Hepatocyte (in vitro differentiated cells): Measurements from ENCODE around the gene ARFRP1. TPM values are rescaled to one million over a fixed set of nuclear protein-coding genes. Genes with fewer than 3 reads are reported as not detected.

Experiments used
- polyA plus RNA-seq: library from polyadenylated mRNA; unstranded; fragments of >200 nt; fragmentation: Nextera tagmentation; extraction: Ambion mirVana; gene quantifications from 2 replicates; pipeline ENCODE4 v1.2.1, GENCODE V29; 2016
- small RNA-seq: library from RNA; depleted of rRNA; stranded (forward); fragments of <200 nt; gene quantifications from one replicate; pipeline ENCODE3, GENCODE V24; 2014
- total RNA-seq: library from RNA; depleted of rRNA; stranded (reverse); fragments of >200 nt; gene quantifications from 2 replicates; pipeline ENCODE4 v1.2.3, GENCODE V29; 2014

The ARFRP1 gene
- total and polyA plus RNA-seq, 2 experiments from 2014 or later, result 31.5 to 38.0 TPM

Small RNAs within 50 kb of the gene (small RNA-seq; reads per million reads assigned to genes)
- gene LIME1 (not detected), gene TNFRSF6B (not detected)

Other genes starting within 250 kb of the ARFRP1 start
- gene KCNQ2, start 235.3 kb downstream of the ARFRP1 start, total RNA-seq, result 2.9 and 3.5 TPM in 2 replicates
- 4.3 and 5.4 TPM in 2 replicates for gene KCNQ2, start 235.3 kb downstream of the ARFRP1 start, polyA plus RNA-seq
- 18.5 and 23.5 TPM in 2 replicates for gene EEF1A2, start 208.9 kb downstream of the ARFRP1 start, total RNA-seq
- 12.0 and 14.8 TPM in 2 replicates for gene EEF1A2, start 208.9 kb downstream of the ARFRP1 start, polyA plus RNA-seq
- gene PPDPF, start 187.2 kb downstream of the ARFRP1 start, total RNA-seq, result 47.6 and 55.1 TPM in 2 replicates
- 330 and 333 TPM in 2 replicates for gene PPDPF, start 187.2 kb downstream of the ARFRP1 start, polyA plus RNA-seq
- 0.52 and 1.1 TPM in 2 replicates for gene PTK6, start 170.6 kb downstream of the ARFRP1 start, total RNA-seq
- gene PTK6, start 170.6 kb downstream of the ARFRP1 start, polyA plus RNA-seq, result 0.06 and 0.27 TPM in 2 replicates
- gene SRMS, start 160.2 kb downstream of the ARFRP1 start, total RNA-seq, result not detected in 2 replicates
- gene SRMS, start 160.2 kb downstream of the ARFRP1 start, polyA plus RNA-seq, result not detected in 2 replicates
- gene FNDC11, start 153.8 kb downstream of the ARFRP1 start, total RNA-seq, result 0.57 and 0.76 TPM in 2 replicates
- 0.79 and 2.1 TPM in 2 replicates for gene FNDC11, start 153.8 kb downstream of the ARFRP1 start, polyA plus RNA-seq
- 14.8 and 17.0 TPM in 2 replicates for gene HELZ2, start 133.7 kb downstream of the ARFRP1 start, total RNA-seq
- 4.6 and 5.8 TPM in 2 replicates for gene HELZ2, start 133.7 kb downstream of the ARFRP1 start, polyA plus RNA-seq
- 10.0 and 10.7 TPM in 2 replicates for gene GMEB2, start 80.9 kb downstream of the ARFRP1 start, total RNA-seq
- gene GMEB2, start 80.9 kb downstream of the ARFRP1 start, polyA plus RNA-seq, result 8.7 and 10.9 TPM in 2 replicates
- gene STMN3, start 54.6 kb downstream of the ARFRP1 start, total RNA-seq, result 13.2 and 14.4 TPM in 2 replicates
- gene STMN3, start 54.6 kb downstream of the ARFRP1 start, polyA plus RNA-seq, result 17.3 and 18.2 TPM in 2 replicates
- 16.9 and 18.2 TPM in 2 replicates for gene RTEL1, start 49.7 kb downstream of the ARFRP1 start, total RNA-seq
- gene RTEL1, start 49.7 kb downstream of the ARFRP1 start, polyA plus RNA-seq, result 14.0 and 18.3 TPM in 2 replicates
- gene TNFRSF6B, start 11.3 kb downstream of the ARFRP1 start, total RNA-seq, result 0.97 and 3.3 TPM in 2 replicates
- gene TNFRSF6B, start 11.3 kb downstream of the ARFRP1 start, polyA plus RNA-seq, result 4.2 and 5.1 TPM in 2 replicates
- gene ZGPAT, start 63 bp upstream of the ARFRP1 start, total RNA-seq, result 18.6 and 21.5 TPM in 2 replicates
- 41.7 and 48.7 TPM in 2 replicates for gene ZGPAT, start 63 bp upstream of the ARFRP1 start, polyA plus RNA-seq
- 6.6 and 11.7 TPM in 2 replicates for gene LIME1, start 28.7 kb upstream of the ARFRP1 start, total RNA-seq
- 20.2 and 20.7 TPM in 2 replicates for gene LIME1, start 28.7 kb upstream of the ARFRP1 start, polyA plus RNA-seq
- gene SLC2A4RG, start 31.8 kb upstream of the ARFRP1 start, total RNA-seq, result 43.9 and 59.4 TPM in 2 replicates
- gene SLC2A4RG, start 31.8 kb upstream of the ARFRP1 start, polyA plus RNA-seq, result 50.4 and 53.6 TPM in 2 replicates
- gene ZBTB46, start 123.3 kb upstream of the ARFRP1 start, total RNA-seq, result 4.0 and 5.2 TPM in 2 replicates
- gene ZBTB46, start 123.3 kb upstream of the ARFRP1 start, polyA plus RNA-seq, result 2.0 and 3.2 TPM in 2 replicates
- gene ABHD16B, start 153.5 kb upstream of the ARFRP1 start, total RNA-seq, result not detected in 2 replicates
- 0.68 and 0.95 TPM in 2 replicates for gene ABHD16B, start 153.5 kb upstream of the ARFRP1 start, polyA plus RNA-seq
- gene TPD52L2, start 157.3 kb upstream of the ARFRP1 start, total RNA-seq, result 83.2 and 86.2 TPM in 2 replicates
- gene TPD52L2, start 157.3 kb upstream of the ARFRP1 start, polyA plus RNA-seq, result 93.8 and 98.1 TPM in 2 replicates
- gene DNAJC5, start 187.2 kb upstream of the ARFRP1 start, total RNA-seq, result 34.0 and 39.6 TPM in 2 replicates
- gene DNAJC5, start 187.2 kb upstream of the ARFRP1 start, polyA plus RNA-seq, result 6.6 and 10.2 TPM in 2 replicates
- 18.5 and 20.0 TPM in 2 replicates for gene UCKL1, start 248.4 kb upstream of the ARFRP1 start, total RNA-seq
- gene UCKL1, start 248.4 kb upstream of the ARFRP1 start, polyA plus RNA-seq, result 52.2 and 62.9 TPM in 2 replicates